Measurements from ENCODE around the gene ELOVL7.
"Not testable (repeated sequence)": the region's sequence is repeated elsewhere in the genome, so short reads cannot be mapped to it uniquely, and the experiment has no call there.

ELOVL7 gene

DNA sequence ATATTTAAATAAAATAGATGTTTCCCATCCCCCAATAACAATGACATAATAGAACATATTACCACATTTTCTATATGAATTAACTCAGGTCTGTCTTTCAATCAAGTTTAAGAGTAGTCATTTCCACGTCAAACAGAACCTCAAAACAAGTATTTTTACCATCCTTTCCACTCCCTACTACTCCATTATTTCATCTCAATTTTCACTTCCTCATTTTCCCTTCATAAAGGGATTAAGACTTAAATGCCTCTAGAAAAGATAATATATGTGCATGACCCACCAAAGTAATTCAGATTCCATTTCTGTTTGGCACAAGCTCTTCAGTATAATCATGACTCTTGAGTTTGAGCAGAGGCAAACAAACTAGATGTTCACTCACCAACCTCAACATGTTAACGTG is 40.4 kb downstream of the ELOVL7 start:
- in situ Hi-C loops (cut with HindIII; ENCODE audit: low pct_unique_long_range_greater_than_20kb, low sequenced_read_pairs): no loop called here
- TF ChIP-seq JUND (IDR thresholded peaks at IDR 0.05; ENCODE audit: low read depth): no peak
- DNase-seq (ENCODE audit: low read depth in 1 of 2, low spot score in 1 of 2): no peak

- no peak for DNase-seq (ENCODE audit: low read depth in 1 of 2, low spot score in 1 of 2)
- in situ Hi-C loops (cut with HindIII; ENCODE audit: low pct_unique_long_range_greater_than_20kb, low sequenced_read_pairs): no loop called here
- no peak for TF ChIP-seq JUND (IDR thresholded peaks at IDR 0.05; ENCODE audit: low read depth)
Observed at GRCh38 chr5:60802986-60803385, 41.1 kb downstream of the ELOVL7 start.

DNA sequence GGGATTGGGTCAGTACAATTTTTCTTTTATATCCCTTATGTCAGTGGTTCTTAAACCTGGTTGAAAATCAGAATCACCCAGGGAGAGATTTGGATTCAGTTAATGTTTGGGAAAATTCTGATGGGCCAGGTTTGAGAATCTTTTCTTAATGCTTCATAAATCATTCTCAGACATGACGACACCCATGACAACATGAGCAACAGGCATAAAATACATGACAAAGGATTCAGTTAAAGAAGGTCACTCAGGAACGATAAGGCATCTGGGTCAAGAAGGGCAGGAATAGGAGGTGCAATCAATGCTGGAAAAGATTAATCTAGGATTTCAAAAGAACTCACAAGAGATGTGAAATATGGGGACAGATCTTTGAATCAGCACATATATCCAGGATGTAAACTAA is 41.8 kb downstream of the ELOVL7 start:
- no peak for TF ChIP-seq JUND (IDR thresholded peaks at IDR 0.05; ENCODE audit: low read depth)
- in situ Hi-C loops (cut with HindIII; ENCODE audit: low pct_unique_long_range_greater_than_20kb, low sequenced_read_pairs): no loop called here
- DNase-seq (ENCODE audit: low read depth in 1 of 2, low spot score in 1 of 2): no peak

- in situ Hi-C loops (cut with HindIII; ENCODE audit: low pct_unique_long_range_greater_than_20kb, low sequenced_read_pairs): no loop called here
- no peak for TF ChIP-seq JUND (IDR thresholded peaks at IDR 0.05; ENCODE audit: low read depth)
- no peak for DNase-seq (ENCODE audit: low read depth in 1 of 2, low spot score in 1 of 2)
Observed at GRCh38 chr5:60797482-60798153, 46.5 kb downstream of the ELOVL7 start.

GRCh38 chr5:60795424-60795950 is 48.6 kb downstream of the ELOVL7 start:
- DNase-seq (ENCODE audit: low read depth in 1 of 2, low spot score in 1 of 2); in situ Hi-C loops (cut with HindIII; ENCODE audit: low pct_unique_long_range_greater_than_20kb, low sequenced_read_pairs): not testable (repeated sequence)

- DNase-seq (ENCODE audit: low read depth in 1 of 2, low spot score in 1 of 2): no peak
- no peak for TF ChIP-seq JUND (IDR thresholded peaks at IDR 0.05; ENCODE audit: low read depth)
- in situ Hi-C loops (cut with HindIII; ENCODE audit: low pct_unique_long_range_greater_than_20kb, low sequenced_read_pairs): no loop called here
Observed at GRCh38 chr5:60794691-60795090, 49.4 kb downstream of the ELOVL7 start.

- in situ Hi-C loops (cut with HindIII; ENCODE audit: low pct_unique_long_range_greater_than_20kb, low sequenced_read_pairs): no loop called here
- DNase-seq (ENCODE audit: low read depth in 1 of 2, low spot score in 1 of 2): no peak
- no peak for TF ChIP-seq JUND (IDR thresholded peaks at IDR 0.05; ENCODE audit: low read depth)
Observed at GRCh38 chr5:60792438-60792837, 51.6 kb downstream of the ELOVL7 start.

- in situ Hi-C loops (cut with HindIII; ENCODE audit: low pct_unique_long_range_greater_than_20kb, low sequenced_read_pairs): no loop called here
- TF ChIP-seq JUND (IDR thresholded peaks at IDR 0.05; ENCODE audit: low read depth): no peak
- no peak for DNase-seq (ENCODE audit: low read depth in 1 of 2, low spot score in 1 of 2)
Observed at GRCh38 chr5:60789551-60789950, 54.5 kb downstream of the ELOVL7 start.

DNA sequence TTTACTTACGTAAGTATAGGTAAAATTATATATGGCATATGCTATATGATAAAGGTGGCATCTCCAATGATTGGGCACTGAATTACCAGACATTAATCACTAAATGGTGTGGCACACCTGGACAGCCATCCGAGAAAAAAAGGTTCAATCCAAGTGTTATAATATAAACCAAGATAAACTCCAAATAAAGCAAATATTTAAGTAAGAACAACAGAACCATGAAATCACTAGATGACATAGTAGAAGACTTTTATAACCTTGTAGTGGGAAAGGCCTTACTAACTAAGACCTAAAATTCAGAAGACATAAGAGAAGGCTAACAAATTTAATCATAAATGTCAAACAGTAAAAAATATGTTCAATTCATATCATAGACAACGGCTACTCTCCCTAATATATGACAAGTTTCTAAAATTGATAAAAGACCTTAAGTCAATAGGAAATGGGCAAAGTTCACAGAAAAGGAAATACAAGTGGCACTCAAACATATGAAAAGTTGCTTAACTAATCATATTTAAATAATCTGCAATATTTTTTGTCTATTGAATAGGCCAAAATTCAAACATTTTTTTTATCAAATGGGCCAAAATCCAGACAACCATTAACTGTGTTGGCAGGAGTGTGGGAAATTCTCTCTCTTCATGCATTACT is 55.1 kb downstream of the ELOVL7 start:
- no peak for DNase-seq (ENCODE audit: low read depth in 1 of 2, low spot score in 1 of 2)
- in situ Hi-C loops (cut with HindIII; ENCODE audit: low pct_unique_long_range_greater_than_20kb, low sequenced_read_pairs): no loop called here
- no peak for TF ChIP-seq JUND (IDR thresholded peaks at IDR 0.05; ENCODE audit: low read depth)

- in situ Hi-C loops (cut with HindIII; ENCODE audit: low pct_unique_long_range_greater_than_20kb, low sequenced_read_pairs): no loop called here
- DNase-seq (ENCODE audit: low read depth in 1 of 2, low spot score in 1 of 2): no peak
- no peak for TF ChIP-seq JUND (IDR thresholded peaks at IDR 0.05; ENCODE audit: low read depth)
Observed at GRCh38 chr5:60779466-60779865, 64.6 kb downstream of the ELOVL7 start.

DNA sequence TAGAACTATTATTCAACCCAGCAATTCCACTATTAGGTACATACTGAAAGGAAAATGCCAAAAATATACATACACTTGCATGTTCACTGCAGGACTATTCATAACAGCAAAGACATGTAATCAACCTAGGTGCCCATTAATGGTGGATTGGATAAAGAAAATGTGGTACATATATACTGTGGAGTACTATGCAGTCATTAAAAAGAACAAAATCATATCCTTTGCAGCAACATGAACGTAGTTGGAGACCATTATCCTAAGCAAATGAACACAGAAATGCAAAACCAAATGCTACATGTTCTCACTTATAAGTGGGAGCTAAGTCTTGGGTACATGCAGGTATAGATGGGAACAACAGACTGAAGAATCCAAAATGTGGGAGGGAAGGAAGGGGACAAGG is 67.7 kb downstream of the ELOVL7 start:
- in situ Hi-C loops (cut with HindIII; ENCODE audit: low pct_unique_long_range_greater_than_20kb, low sequenced_read_pairs): no loop called here
- no peak for TF ChIP-seq JUND (IDR thresholded peaks at IDR 0.05; ENCODE audit: low read depth)
- no peak for DNase-seq (ENCODE audit: low read depth in 1 of 2, low spot score in 1 of 2)

DNA sequence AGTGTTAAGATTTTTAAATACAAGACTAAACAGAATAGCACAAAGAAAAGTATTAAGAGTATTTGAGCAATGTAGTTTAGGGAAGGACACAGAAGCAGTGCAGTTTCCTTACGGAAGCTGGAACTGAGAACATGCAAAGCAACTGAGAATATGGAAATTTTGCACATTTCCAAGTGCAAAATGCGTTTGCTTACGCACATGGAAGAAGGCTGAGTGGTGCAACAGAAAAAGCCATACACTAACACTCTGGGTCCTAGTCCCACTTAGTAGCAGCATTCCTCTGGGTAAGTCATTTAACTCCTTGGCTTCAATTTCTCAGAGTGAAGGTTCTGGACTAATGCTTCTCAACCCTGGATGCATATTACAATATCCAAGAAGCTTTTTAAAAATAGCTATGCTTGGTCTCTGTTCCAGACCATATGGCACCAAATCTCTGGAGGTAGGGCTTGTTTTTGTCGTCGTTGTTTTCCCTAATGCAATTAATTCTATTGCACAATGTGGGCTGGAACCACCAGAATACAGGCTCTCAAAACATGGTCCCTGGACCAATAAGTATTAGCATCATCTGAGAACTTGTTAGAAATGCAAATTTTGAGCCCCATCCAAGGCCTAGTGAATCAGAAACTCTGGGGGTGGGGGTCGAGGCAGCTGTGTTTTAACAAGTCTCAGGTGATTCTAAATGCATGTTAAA is 78.9 kb downstream of the ELOVL7 start:
- DNase-seq (ENCODE audit: low read depth in 1 of 2, low spot score in 1 of 2): no peak
- in situ Hi-C loops (cut with HindIII; ENCODE audit: low pct_unique_long_range_greater_than_20kb, low sequenced_read_pairs): no loop called here
- TF ChIP-seq JUND (IDR thresholded peaks at IDR 0.05; ENCODE audit: low read depth): no peak

- no peak for TF ChIP-seq JUND (IDR thresholded peaks at IDR 0.05; ENCODE audit: low read depth)
- in situ Hi-C loops (cut with HindIII; ENCODE audit: low pct_unique_long_range_greater_than_20kb, low sequenced_read_pairs): no loop called here
- DNase-seq (ENCODE audit: low read depth in 1 of 2, low spot score in 1 of 2): no peak
Observed at GRCh38 chr5:60763061-60763460, 81.0 kb downstream of the ELOVL7 start.
